Erythroblast (primary cell): ENCODE measurements around the gene YWHAG.

ENCODE experiments used
- GATA1 ChIP-seq: IDR thresholded peaks from 2 replicates; pipeline ENCODE4 v1.6.1; 2011; ENCODE audit warnings: low read depth, mild to moderate bottlenecking, control low read depth, low read length, moderate library complexity
- POLR2A ChIP-seq: IDR thresholded peaks from 2 replicates; pipeline ENCODE4 v1.6.1; 2011; ENCODE audit warnings: mild to moderate bottlenecking, low read length

DNA sequence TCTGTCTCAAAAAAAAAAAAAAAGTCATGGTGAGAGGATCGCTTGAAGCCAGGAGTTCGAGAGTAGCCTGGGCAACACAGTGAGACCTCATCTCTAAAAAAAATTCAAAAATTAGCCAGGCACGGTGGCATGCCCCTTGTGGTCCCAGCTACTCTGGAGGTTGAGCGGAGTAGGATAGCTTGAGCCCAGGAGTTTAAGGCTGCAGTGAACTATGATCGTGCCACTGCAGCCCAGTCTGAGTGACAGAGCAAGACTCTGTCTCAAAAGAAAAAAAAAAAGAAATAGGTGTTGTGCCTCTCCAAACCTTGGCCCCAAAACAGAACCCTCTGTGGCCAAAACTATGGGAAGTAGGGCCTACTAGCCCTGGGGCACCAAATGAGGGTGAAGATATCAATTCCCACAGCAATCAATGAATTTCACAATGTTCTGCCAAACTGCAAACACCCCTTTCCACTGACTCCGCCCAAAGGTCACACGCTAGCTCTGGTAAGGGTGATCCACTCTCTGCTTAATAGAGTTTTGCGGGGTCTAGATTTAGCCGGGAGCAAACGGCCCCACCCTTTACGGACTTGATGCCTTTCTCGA, 33.8 kb upstream of the YWHAG start:
- TF ChIP-seq POLR2A (no peak), GATA1 (no peak)
